ENCODE data around the gene MCUB.

GRCh38 chr4:109719604-109720003, 159.6 kb downstream of the MCUB start:
- TF ChIP-seq EZH2 (IDR thresholded peaks at IDR 0.05) (no peak), POLR2AphosphoS5 (IDR thresholded peaks at IDR 0.05; ENCODE audit: borderline replicate concordance, low read depth, low read length) (no peak)
